ENCODE data around the gene TECPR1.

The TECPR1 gene

GRCh38 chr7:98251601-98252424, at the start of gene TECPR1:
TSS of gene TECPR1 (minus strand) at chr7:98252232. CDS start at chr7:98246146, 6,086 bp downstream.
- peak; percentile 70 for DNase-seq

DNA sequence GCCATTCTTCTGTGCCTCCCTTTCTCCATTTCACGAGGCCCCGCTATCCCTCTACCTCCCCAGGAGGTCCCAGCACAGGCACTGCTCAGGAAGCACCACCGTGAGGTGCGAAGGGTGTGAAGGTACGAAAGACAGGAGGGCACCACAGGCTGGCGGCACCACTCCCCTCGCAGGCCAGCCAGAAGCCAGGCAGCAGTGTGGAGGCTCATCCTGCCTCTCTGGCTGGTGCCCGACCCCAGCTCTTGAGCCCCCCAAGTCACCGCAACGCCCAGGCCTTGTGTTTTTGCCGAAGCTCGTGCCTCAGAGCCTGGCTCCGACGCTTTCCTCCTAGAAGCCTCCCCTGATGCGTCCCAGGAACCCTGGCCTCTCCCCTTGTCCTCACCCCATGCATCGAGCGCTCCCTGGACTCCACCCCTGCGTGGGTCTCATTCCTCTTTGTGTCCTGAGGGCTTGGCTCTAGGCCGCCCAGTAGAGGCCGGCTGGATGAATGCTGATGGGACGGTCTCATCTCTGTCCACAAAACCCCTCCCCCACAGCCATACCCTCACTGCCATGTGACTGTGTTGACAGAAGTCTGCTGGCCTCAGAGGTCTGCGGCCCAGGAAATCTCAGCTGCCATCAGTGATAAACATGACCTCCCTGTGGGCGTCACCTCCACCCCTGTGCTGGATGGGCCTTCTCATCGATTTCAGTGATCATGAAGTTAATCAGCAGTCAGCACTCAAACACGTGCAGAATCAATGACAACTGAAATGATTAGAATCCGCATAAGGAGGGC, 48.8 kb upstream of the TECPR1 start:
- DNase-seq = no peak

DNA sequence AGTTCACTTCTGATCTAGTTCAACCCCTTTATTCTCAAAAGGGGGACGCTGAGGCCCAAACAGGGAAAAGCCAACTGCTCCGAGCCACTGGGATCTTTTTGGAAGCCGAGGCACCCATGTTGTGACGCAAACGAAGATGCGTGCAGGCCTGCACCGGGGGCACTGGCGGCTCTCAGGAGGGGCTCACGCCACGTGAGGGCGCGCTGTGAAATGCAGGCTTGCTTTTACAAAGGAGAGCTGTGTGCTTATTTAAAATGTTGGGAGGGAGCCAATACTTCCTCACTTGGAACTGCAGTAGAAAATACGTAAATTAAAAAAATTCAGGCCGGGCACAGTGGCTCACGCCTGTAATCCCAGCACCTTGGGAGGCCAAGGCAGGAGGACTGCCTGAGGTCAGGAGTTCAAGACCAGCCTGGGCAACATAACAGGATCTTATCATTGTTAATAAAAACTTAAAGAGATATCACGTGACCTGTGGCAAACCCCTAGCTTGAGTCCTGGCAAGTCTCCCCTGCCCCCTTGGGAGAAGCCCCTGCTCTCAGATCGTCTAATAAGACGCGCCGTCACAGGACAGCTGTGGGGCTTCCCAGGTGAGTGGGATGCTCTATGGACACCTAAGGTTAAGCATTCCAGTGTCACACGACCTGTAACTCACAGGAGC, 45.7 kb upstream of the TECPR1 start:
- DNase-seq = no peak

DNA sequence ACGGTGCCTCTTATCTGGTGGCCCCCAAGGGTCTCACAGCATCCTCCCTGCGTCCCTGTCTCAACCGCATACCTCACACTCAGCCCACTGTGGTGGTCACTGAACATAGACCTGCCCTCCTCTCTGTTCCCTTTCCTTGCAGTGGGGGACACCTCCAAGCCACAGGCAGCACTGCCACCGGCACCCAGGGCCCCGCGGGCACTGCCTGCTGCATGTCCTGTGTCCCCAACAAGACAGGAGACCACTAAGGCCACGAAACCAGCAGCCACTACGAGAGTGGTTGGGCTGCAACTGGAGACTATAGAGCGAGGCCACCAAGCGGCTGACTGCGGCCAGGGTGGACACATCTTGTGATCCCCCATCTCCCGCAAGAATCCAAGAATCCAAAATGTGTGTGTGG, 44.8 kb upstream of the TECPR1 start:
- no peak for DNase-seq

DNA sequence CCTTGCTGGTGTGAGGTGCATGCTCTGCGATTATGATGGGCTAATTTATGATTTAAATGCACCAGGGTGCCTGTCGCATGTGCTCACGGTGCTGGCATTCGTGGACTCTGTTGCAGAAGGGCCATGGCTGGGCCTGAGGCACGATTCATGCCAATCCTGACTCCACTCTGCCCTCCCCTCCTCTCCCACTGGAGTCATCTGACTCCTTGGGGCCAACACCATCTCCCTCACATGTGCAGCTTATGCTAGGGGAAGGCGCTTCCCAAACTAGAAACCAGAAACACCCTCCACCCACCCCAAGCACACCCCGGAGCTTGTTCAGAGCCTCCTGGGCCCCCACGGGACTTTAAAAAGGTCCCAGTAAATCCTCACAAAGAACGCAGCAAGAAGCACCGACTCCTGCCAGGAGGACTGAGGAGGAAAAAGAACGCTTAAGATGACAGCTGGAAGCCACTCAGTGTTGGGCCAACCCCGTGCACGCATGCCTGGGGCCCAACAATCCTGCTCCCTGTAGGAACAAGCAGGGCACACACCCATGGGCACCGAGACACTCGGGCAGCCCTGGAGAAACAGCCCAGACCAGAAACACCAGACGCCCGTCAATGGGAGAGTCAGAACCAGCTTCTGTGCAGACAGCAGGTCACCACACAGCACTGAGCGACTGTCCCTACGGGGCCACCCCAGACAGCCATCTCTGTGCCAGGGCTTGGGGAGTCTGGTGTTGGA, 43.6 kb upstream of the TECPR1 start:
- no peak for DNase-seq

DNA sequence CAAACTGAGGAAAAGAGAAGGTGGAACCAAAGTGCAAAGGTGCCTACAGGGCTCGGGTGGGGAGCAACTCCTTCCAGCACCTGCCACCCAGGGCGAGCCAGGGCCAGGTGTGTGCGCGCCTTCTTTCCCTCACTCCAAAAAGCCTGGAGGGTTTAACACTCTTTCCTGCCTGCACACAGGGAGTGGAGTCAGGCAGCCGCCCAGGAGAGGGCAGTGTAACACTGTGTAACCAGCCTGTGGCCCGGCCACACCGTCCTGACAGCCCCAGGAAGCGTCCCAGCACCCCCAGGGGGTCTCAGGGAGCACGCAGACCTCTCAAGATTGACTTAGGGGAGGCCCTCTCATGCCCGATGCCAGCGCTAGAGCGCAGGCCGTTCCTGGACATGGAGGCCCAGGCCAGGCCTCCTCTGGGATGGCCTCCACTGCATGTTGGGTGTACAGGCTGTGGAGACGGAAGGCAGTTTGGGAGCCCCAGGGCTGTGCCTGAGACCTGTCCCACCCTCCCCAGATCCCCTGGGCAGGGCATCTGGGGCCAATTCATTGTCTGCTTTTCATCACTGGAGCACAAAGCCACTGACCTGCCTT, 42.9 kb upstream of the TECPR1 start:
- DNase-seq = no peak

DNA sequence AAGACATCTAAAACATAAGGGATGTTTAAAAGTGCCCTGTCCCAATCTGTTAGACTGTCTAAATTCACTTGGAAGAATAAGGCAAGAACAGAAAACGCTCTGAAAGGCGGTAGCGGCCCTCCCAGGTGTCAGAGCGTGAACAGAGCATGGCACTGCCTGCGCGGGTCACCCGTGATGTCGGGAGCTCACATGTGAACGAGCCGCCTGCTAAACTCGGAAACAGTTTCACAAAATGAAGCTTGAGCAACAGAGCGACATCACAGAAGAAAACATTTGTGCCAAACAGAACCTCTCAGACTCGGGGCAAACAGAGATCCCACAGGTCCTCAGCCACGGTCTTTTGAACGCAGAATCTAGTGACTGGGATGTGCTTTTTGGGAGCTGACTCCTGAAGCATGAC, 42.3 kb upstream of the TECPR1 start:
- no peak for DNase-seq

- no peak for DNase-seq
Measured at GRCh38 chr7:98293746-98294145, 41.7 kb upstream of the TECPR1 start.

- no peak for DNase-seq
Measured at GRCh38 chr7:98293265-98293664, 41.2 kb upstream of the TECPR1 start.

DNA sequence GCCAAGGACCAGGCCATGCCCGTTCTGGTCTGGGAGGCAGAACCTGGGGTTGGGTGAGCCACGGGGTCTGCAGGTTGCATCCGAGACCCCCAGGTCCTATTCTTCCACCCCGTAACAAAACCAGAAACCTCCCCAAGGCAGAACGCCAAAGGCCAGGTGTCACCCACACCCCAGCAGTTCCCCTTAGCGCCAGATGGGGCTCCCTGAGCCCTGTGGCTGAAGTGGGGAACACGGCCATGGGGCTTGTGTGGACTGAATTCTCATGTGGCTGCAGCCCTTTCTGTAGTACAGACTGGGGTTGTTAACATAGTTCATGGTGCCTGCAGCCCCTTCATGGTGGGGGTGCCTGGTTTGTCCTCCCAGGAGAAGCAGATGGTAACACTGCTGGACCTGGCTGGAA, 39.7 kb upstream of the TECPR1 start:
- no peak for DNase-seq

GRCh38 chr7:98289333-98289875, 37.4 kb upstream of the TECPR1 start:
- no peak for DNase-seq

GRCh38 chr7:98288064-98288823, 36.2 kb upstream of the TECPR1 start:
- DNase-seq = no peak

DNA sequence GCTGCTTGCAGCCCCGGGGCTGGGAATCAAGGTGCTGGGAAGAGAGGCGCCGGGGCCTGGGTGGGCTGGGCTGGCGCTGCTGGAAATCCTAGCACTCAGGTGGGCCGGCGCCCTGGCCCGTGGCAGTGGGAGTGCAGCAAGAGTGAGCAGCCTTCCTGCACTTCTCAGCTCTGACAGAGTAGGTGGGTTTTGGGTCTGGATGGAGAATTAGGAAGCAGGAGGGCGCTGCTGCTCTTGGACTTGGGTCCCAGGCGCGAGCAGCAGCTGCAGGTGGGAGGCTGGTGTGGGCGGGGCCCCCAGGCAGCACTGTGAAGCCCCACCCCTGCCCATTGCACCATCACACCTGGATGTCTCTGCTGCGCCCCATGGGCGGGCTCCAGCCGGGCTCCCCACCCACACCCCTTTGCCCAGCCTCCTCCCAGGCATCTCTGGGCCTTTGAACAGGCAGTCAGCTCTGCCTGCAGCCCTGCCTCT, 35.5 kb upstream of the TECPR1 start:
- DNase-seq = no peak

- DNase-seq = no peak
Measured at GRCh38 chr7:98286701-98287485, 34.9 kb upstream of the TECPR1 start.

GRCh38 chr7:98286093-98286539, 34.1 kb upstream of the TECPR1 start:
- DNase-seq = no peak

- no peak for DNase-seq
Measured at GRCh38 chr7:98285157-98286092, 33.4 kb upstream of the TECPR1 start.

- peak; percentile 83 for DNase-seq
Measured at GRCh38 chr7:98284335-98285036, 32.5 kb upstream of the TECPR1 start.

- DNase-seq = no peak
Measured at GRCh38 chr7:98283887-98284222, 31.8 kb upstream of the TECPR1 start.
